Measurements from ENCODE around the gene VEGFC.

The VEGFC gene, protein sequence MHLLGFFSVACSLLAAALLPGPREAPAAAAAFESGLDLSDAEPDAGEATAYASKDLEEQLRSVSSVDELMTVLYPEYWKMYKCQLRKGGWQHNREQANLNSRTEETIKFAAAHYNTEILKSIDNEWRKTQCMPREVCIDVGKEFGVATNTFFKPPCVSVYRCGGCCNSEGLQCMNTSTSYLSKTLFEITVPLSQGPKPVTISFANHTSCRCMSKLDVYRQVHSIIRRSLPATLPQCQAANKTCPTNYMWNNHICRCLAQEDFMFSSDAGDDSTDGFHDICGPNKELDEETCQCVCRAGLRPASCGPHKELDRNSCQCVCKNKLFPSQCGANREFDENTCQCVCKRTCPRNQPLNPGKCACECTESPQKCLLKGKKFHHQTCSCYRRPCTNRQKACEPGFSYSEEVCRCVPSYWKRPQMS

DNA sequence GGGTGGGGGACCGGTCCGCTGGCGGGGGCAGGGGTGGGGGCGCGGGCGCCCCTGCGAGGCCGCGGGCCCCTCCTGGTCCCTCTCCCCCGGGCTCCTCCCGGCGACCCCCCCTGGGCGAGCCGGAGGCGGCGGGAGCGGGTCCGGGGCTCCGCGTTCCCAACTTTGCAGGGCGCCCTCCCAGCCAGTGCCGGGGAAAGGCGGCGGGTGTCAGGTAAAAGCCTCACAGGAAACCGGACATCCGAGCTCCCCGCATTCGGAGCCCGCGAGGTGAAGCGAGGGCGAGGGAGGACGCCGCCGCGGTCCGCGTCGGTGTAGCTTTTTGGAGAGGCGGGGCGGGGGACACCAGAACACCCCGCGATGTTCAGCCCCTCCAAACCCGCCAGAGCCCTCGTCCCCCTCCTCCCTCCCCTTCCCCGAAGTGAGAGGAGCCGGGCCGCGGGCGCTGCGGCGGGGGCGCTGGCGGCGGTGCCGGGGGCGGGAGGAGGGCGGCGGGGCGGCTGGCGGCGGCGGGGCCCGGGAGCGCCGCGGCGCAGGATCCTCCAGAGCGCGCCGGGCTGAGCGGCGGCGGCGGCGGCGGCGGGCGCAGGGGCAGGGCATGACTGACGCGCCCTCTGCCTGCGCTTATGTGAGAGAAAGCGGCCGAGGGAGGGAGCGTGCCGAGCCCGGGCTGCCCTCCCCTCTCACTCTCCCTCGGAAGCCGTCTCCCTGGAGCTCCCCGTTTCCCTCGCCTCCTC is at the start of gene VEGFC:
Gene VEGFC, minus strand, starts transcription at position 597 of the 734 bp plus-strand sequence. CDS start 611 bp downstream, outside the sequence.
- DNase-seq: peak; percentile 87

DNA sequence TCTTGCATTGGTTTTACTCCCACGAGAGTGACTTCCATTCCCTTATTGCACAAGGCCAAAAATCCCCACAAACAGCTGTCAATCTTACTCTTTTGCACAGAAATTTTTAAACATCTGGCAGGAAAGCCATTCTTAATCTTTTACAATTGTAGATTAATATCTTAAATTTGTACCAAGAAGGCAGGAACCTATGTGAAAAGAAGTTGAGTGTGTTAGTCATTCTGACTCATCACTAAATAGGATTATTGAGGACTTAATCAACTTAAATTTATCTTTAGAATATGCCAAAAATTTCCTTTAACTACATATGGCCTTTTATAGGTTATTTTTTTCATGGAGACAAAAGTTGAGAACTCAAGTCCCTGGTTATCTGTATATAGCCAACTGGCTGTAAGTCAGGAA is 49.0 kb upstream of the VEGFC start:
- DNase-seq: peak; percentile 95

DNA sequence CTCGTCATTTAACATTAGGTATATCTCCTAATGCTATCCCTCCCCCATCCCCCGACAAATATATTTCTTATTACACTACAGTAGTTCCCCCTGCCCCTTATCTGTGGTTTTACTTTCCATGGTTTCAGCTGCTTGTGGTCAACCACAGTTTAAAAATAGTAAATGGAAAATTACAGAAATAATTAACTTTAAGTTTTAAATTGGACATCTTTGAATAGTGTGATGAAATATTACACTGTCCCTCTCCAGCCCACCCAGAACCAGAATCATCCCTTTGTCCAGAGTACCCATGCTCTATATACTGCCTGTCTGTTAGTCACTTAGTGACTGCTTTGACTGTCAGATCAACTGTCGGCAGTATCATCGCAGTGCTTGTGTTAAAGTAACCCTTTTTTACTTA is 47.4 kb upstream of the VEGFC start:
- DNase-seq: peak; percentile 84

DNA sequence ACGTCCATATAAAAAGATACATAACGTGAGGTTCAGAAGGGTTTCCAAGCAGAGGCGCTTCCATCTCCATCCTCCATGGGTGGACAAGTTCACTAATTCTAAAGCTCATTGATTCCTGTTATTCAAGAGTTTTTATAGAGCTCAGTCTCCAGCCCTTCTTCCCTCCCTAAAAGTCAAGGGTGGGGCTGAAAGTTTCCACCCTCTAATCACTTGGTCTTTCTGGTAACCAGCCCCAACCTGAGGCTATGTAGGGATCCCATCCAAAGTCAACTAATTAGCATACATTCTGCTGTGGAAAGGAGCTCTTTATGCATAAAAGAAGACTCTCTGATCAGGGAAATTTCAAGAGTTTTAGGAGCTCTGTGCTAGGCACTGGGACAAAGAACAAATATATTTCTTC is 46.9 kb upstream of the VEGFC start:
- peak; percentile 58 for DNase-seq

DNA sequence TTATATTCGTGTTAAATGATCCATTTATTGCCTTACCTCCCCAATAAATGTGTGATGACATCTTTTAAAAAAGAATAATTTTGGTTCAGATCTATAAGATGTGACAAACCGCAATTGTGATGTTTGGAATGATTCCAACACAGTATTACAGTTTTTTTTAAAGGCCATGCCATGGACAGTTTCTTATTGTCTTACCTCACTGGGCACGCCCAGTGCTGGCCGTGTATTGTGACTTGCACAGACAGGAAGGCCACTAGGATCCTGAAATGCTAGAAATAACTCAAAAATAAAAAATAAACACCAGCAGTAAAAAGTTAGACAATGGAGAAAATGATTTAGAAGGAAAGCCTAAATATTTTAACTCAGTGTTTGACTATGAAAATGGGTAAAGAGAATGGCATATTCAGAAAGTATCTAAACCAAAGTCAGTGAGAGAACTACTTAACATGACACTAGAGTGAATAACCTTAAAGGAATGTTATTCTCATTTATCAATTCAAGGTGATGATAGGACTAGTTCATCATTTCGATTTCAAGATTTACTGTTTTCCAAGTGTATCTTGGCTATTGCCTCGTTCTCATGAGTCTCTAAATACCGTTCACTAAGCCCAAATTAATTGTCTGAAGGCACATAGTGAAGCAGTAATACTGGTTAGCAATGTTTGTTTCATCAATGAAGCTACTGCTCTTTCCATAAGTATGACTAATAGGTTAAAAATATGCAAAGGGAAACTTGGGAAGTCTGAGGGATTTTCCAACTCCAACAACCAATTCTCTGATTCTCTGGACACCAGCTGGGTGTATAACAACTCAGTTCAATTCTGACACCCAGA is 46.1 kb upstream of the VEGFC start:
- peak; percentile 99 for DNase-seq

DNA sequence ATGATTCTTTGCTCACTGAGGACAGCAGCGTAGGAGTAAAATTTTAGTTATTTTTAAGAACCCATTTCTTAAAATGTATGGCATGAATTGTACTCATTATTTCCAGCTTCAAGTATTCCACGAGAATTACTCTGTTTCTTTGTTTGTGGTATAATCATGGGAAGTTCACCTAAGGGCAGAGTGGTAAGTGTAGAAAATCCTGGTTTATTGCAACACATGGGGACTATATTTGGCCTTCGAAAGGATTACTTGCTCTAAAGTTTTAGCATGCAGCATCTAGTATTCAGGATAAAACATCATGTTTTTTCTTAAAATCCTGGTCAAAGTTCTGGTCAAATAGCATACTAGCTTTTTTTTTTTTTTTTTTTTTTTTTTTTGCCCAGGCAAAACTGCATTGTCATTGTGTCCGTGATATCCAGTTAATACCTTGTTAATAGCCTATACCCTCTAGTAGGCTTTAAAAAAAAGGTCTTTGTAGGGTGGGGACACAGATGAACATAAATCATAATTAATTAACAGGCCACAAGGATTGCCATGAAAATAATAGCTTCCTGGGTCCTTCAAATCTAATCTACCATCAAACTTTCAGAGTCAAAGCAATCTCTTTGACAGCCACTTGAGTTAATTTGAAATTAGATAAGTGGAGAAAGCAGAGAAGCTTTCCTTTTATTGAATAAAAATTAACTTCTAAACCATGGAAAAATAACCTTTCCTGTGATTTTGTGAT is 44.6 kb upstream of the VEGFC start:
- DNase-seq: no peak

DNA sequence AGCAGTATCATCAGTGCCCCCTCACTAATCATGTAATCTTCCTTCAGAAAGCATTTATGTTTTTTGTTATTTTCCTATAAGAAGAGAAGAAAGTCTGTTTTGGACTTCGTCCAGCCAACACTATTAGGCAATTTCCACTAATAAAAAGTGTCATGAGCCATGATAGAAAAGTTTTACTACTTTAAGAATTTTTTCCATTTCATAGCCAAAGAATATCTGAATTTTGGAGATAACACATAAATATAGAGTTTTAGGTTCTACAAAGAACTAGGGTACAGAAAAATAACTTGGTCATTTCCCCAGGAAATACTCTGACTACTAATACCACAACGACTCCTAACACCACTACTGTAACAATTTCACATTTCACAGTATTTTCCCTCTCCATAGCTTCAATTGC is 41.8 kb upstream of the VEGFC start:
- no peak for DNase-seq

DNA sequence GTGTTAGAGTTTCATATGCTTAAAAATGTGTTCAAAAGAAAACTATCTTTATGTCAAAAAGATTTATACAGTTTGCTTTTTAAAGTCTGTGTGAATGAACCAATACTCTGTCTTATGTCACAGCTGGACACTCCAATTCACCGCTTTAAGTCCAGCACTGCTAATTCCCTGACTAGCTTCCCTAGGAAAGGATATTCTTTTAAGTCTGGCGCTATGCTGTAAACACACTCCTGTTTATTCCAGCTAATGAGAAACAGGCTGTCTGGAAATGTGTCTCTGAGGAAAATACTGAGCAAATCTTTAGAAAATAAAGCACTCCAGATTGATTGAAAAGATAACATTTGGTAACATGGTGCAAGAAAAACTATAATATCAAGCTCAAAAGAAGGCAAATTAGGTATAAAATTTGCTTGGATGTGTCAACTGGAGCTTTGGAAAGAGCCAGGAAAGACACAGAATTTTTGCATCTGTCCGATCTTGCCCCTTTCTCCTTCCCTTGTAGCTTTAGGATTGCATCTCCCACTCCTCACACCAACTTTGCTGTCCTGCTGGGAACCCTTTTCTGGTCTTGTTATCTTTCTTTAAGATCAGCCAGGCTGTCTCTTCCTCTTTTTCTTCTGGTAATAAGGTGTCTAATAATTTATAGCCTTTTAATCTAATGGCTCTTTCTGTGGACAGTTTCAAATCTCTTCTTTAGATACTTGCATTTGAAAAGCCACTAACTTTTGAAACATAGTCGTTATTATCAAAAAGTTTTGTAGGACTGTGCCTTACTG is 40.9 kb upstream of the VEGFC start:
- DNase-seq: no peak

DNA sequence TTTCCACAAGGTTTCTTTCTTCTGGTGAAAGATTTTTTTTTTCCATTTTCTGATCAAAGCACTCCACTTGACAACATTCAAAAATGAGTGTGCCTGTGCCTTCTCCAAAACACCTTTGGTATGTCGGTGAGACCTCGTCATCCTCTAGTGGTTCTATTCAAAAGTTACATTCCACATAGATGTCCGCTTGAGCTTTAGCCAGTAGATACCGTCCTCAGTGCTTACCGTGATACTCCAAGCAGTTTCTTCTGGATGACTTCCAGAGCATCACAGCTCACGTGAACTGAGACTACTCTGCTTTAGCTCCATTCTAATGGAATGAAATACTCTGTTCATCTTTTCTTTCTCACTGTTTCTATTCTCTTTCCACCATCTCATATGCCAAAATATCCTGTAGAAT is 38.2 kb upstream of the VEGFC start:
- no peak for DNase-seq

DNA sequence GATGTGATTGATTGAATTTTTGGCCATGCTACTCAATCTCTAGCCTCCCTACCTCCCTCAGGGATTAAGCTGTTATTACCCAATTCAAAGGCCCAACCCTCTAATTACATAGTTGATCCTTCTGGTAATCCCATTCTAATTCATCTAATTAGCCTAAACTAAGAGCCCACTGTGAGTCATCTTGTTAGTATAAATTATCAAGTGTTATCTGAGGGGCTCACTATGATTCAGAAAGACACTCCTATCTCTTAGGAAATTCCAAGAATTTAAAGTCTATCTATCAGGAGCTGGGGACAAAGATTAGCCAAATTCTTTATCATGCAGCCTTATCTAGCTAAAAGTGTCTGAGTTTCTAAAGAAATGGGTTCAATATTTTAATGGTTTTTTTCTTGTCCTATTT is 32.9 kb upstream of the VEGFC start:
- DNase-seq: no peak

DNA sequence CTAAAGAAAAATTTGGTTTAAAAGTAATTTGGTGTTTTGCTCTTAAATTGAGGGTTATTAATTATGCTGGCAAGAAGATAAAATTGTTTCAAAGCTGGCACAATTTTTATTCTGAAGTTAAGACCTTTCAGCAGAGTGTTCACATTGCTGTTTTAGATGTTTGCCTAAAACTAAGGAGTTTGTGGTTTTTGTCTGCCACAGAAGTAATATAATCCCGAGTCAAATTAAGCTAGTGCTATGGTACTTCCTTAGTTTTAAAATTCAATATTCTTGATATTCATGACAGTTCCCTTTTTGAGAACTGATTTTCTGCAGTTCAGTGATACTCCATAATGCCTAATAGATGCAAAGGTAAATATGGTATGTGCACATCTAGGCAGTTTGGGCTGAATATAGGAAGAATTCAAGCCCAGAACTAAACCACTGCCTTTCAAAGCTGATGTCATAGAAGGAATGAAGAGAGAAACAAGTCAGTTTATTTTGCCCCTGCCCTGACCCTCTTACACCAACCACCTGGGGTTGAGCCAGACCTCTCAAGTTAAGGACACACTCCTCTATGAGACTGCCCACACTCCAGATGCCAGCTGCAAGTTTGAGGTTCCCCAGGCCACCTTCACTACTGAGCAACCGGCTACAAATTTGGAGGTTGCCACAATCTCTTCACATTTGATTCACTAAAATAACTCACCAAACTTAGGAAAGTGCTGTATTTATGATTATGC is 32.1 kb upstream of the VEGFC start:
- DNase-seq: no peak

DNA sequence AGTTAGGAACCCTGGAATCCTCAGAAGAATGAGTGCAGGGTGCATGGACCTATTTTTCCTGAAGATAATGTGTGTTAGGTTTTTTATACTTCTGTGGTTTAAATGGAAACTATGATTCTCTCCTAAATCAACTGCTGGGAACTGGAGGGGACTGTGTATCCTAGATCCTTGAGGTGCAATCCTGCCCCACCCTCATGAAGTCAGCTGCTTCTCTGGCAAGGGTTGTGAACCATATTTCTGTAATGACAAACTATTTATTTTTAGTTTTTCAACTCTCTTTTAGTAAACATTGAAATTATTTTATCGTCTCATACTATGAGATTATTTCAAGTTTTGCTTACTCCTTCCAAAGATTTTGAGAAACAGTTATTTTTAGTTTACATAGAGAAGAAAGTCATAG is 25.8 kb upstream of the VEGFC start:
- DNase-seq: no peak

DNA sequence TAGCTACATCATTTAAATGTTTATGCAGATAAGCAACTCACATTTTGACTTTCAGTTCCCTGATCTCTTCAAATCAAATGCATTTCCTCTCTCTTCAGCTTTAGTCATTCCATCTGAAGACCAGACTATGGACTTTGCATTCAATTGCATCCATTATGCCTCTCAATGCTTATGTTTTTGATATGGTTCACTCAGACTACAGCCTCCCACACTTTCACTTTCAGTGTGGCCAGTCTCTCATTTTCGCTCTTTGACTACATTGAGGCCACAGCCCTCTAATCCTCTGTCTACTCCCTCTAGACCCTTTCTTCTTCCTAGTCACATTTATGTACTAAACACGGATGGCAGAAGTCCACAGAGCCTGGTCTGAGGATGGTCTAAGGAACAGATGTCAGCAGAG is 24.5 kb upstream of the VEGFC start:
- no peak for DNase-seq

DNA sequence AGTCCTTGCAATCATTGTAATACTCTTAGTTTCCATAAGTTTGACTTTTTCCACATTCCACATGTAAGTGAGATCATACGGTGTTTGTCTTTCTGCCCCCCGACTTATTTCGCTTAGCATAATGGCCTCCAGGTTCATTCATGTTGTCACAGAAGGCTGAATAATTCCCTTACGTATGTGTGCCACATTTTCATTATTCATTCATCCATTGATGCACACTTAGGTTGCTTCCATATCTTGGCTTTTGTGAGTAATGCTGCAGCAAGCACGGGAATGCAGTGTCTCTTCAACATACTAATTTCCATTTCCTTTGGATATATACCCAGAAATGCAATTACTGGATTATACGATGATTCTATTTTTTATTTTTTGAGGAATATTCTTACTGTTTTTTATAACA is 22.0 kb upstream of the VEGFC start:
- DNase-seq: peak; percentile 93

DNA sequence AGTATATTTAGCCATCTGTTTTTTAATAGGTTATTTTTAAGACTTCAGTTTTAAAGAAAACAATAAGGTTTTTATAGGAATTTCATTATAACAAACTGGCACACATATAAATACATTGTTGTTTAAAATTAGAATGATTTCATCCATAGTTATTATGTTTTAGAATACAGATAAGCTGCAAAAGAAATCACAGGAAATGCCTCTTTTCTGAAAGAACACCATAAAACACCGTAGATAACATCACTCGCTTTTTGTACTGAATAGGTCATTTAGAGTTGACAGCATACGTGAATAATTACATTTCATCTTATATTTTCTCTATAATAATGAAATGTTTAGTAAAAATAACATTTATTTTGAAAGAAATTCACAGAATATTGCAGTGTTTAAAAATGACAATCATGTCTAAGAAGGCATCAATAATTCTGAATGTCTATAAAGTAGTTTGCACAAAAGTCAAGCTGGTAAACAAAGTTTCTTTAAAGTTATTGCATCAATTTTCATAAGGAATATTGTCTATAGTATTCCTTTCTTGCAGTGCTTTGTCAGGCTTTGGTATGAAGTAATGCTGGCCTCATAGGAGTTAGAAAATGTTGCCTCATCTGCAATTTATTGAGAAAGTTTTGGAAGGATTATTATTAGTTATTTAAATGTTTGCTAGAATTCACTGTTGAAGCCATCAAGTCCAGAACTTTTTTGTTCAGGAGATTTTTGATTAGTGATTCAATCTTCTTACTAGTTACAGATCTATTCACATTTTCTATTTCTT is 17.9 kb upstream of the VEGFC start:
- DNase-seq: no peak

DNA sequence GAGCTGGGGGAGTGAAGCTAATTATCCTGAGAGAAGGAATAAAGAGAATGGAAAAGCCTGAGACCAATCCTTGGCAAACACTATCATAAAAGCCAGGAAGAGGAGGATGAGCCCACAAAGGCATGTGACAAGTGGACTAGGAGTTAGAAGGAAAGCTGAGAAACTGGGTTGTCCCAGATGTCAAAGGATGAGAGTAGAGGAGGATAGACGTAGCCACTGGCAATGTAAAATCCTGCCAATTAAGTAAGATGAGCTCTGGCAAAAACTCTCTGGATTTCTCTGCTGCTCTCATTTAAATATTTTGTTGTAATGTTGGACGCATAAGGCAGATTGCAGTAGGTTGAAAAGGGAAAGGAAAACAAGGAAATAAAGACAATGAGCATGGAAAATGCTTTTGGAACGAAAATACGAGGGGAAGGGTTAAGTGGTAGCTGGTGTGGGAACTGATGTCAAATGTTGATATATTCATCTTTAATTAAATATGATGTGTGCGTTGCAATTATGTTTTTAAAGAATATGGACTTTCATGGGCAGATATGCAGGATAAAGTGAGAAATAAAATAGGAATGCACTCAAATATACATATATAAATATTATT is 14.2 kb upstream of the VEGFC start:
- no peak for DNase-seq

DNA sequence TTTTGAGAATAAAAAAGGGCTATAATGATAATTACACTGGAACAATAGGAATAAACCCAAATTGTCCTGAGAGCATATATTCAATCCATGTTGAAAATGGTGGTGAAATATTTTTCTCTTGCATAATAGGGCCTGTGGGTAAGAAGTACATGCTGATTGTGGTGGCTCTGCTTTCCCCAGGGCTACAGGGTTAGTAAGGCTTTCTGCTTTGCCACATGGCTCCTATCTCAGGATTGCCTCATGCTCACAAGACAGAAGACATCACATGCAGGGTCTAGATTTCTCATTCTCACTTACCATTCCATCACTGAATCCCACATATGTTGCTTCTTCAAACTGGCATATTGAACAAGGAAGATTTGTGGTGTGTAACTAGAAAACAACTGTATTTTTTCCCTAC is 12.4 kb upstream of the VEGFC start:
- peak; percentile 58 for DNase-seq

DNA sequence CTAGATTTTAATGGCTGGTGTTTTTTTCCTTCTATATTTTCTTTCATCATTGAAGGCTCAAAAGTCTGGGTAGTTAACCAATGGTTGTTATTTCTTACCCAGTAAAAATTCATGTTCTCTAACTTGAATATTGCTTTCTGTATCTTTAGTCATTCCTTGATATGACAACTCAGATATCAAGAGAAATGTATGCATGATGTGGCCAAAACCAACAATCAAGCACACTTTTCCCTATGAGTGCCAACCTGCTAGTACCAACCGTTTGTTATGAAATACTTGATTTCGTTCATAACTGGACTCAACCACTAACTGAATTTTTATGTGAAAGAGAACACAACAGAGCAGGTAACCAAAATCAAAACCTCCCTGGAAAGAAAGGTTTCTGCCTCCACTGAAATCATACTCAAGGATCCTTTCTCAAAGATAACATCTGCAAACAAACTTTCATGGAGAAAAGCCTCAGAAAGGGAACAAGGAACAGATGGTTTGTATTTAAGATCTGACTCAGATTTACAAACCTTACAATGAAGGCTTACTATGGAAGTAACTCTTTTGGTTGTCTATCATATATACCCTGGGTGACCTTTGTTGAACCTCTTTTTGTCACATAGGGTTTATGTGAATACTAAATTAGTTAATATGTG is 8.3 kb upstream of the VEGFC start:
- peak; percentile 77 for DNase-seq

DNA sequence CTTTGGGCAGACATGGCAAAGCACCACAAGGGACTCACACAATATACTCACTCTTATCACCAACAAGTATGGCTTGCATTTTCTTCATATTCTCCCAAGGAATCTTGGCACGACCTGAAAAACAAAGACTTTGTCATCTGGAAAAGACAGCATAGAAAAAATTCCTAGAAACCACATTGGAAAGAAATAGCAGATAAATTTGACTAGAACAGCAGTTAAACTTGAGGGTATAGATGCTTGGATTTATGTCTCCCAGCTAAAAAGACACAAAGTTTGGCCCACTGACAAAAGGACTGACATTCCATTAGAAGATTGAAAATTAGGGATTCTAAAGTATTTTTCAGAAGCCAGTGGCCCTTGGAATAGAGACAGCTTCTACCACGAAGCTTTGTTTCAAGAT is 6.9 kb upstream of the VEGFC start:
- DNase-seq: peak; percentile 95

Measured in fibroblast of skin of right biceps (primary cell).